H1 (cell line): ENCODE data around the gene SLC35F6. TPM values are rescaled to one million over a fixed set of nuclear protein-coding genes. Genes with fewer than 3 reads are reported as not detected.

ENCODE experiments used
- CHD2 ChIP-seq: IDR thresholded peaks from 2 replicates; pipeline ENCODE4 v1.6.1; 2012; ENCODE audit warnings: low read length, improper control_type of control experiment
- CHD7 ChIP-seq: fragments of 300-600 bp; sonication (generic); IDR thresholded peaks from 2 replicates; pipeline ENCODE4 v1.7.1; 2012; ENCODE audit warnings: low read length, moderate library complexity, mild to moderate bottlenecking, inconsistent platforms; ENCODE audit not compliant: insufficient replicate concordance
- KDM5A ChIP-seq: fragments of 200-600 bp; IDR thresholded peaks from 2 replicates; pipeline ENCODE4 v1.7.1; 2012; ENCODE audit warnings: mild to moderate bottlenecking, low read length, inconsistent platforms, mixed read lengths
- RAD21 ChIP-seq, 2 experiments: IDR thresholded peaks in 1 of 2; conservative IDR thresholded peaks in 1 of 2; 2 replicates each; pipeline ENCODE4 v1.6.1; 2011; ENCODE audit warnings: low read depth in 2 of 2, low read length in 2 of 2, improper control_type of control experiment in 1 of 2, inconsistent platforms in 1 of 2, mild to moderate bottlenecking in 1 of 2, moderate library complexity in 1 of 2
- polyA plus RNA-seq, 7 experiments: library from polyadenylated mRNA; depleted of rRNA in 3 of 7; stranded (reverse) in 5 of 7; unstranded in 2 of 7; fragments of >200 nt in 5 of 7; fragments of 200-250 nt in 2 of 7; gene quantifications; 1 replicate in 5 of 7; 2 replicates in 1 of 7; 4 replicates in 1 of 7; pipeline versions ENCODE4 v1.2.1 to v1.2.3, GENCODE V29; 2011 to 2013; ENCODE audit warnings: missing spikeins in 2 of 7, mixed read lengths in 2 of 7
- total RNA-seq: library from RNA; stranded (reverse); fragmentation: NEBNext Ultra II Directional; extraction: Animal tissue kit (Norgen Biotek cat#: 25700); gene quantifications from 2 replicates; pipeline ENCODE4 v1.2.1, GENCODE V29; 2021

Gene SLC35F6
- total and polyA plus RNA-seq, 2 of the 8 experiments (the other 6 are each of a cell fraction or from before 2014, with no cell fraction given) = 11.2 to 13.5 TPM

GRCh38 chr2:26792720-26793119 is 28.6 kb downstream of the SLC35F6 start (continued):
- TF ChIP-seq CHD7 (no peak), RAD21 (IDR thresholded peaks at IDR 0.05 in 1 of 2, conservative IDR thresholded peaks at IDR 0.05 in 1 of 2; ENCODE audit: low read depth in 2 of 2, low read length in 2 of 2) (no peak), CHD2 (no peak), KDM5A (no peak)
